GM12878 (cell line): ENCODE data around the gene NNAT. TPM values are rescaled to one million over a fixed set of nuclear protein-coding genes. Genes with fewer than 3 reads are reported as not detected.

Experiments used
- CBFB ChIP-seq: IDR thresholded peaks from 2 replicates; pipeline ENCODE4 v1.6.1; 2016; ENCODE audit warnings: antibody characterized with exemption, low read depth
- EP300 ChIP-seq, 2 experiments: fragments of 150-350 bp in 1 of 2; IDR thresholded peaks; 2 replicates each; pipeline ENCODE4 v1.6.1; 2011 to 2012; ENCODE audit warnings: low read depth in 2 of 2, low read length in 2 of 2, borderline replicate concordance in 1 of 2, improper control_type of control experiment in 1 of 2, inconsistent platforms in 1 of 2; ENCODE audit not compliant: control insufficient read depth in 1 of 2
- EZH2 ChIP-seq: IDR thresholded peaks from 2 replicates; pipeline ENCODE4 v1.6.1; 2012; ENCODE audit warnings: low read depth, mild to moderate bottlenecking, control low read depth, inconsistent platforms, low read length, borderline replicate concordance; ENCODE audit not compliant: control insufficient read depth
- HDGF ChIP-seq: fragments of 450-650 bp; IDR thresholded peaks from 2 replicates; pipeline ENCODE4 v1.6.1; 2016; ENCODE audit warnings: antibody characterized with exemption
- IKZF2 ChIP-seq, 2 experiments: fragments of 450-650 bp; IDR thresholded peaks; 2 replicates each; pipeline ENCODE4 v1.6.1; 2017; ENCODE audit warnings: mild to moderate bottlenecking in 2 of 2, moderate library complexity in 2 of 2
- IRF4 ChIP-seq: IDR thresholded peaks from 2 replicates; pipeline ENCODE4 v1.6.1; 2011; ENCODE audit warnings: low read depth, low read length
- MEF2B ChIP-seq: fragments of 450-650 bp; IDR thresholded peaks from 2 replicates; pipeline ENCODE4 v1.6.1; 2018; ENCODE audit warnings: mild to moderate bottlenecking, moderate library complexity; ENCODE audit not compliant: partially characterized antibody, poor library complexity, severe bottlenecking
- RAD21 ChIP-seq: IDR thresholded peaks from 2 replicates; pipeline ENCODE4 v1.6.1; 2011; ENCODE audit warnings: mild to moderate bottlenecking, low read depth, low read length, moderate library complexity; ENCODE audit not compliant: insufficient read depth
- SMAD5 ChIP-seq: IDR thresholded peaks from 2 replicates; pipeline ENCODE4 v1.6.1; 2016; ENCODE audit warnings: antibody characterized with exemption, low read depth
- polyA plus RNA-seq, 11 experiments: library from polyadenylated mRNA; depleted of rRNA in 4 of 11; unstranded in 6 of 11; stranded (reverse) in 5 of 11; fragments of >200 nt; fragmentation: Nextera tagmentation in 4 of 11; fragmentation: Illumina TruSeq in 1 of 11; extraction: Ambion mirVana in 4 of 11; extraction: Trizol in 1 of 11; gene quantifications; 1 replicate in 1 of 11; 2 replicates in 10 of 11; pipeline versions ENCODE4 v1.2.1 to v1.2.3, GENCODE V29; 2011 to 2016; ENCODE audit warnings: inconsistent platforms in 2 of 11, missing spikeins in 2 of 11, low read depth in 1 of 11
- total RNA-seq, 4 experiments: library from RNA; depleted of rRNA in 3 of 4; stranded (reverse); fragments of >200 nt in 3 of 4; fragmentation: Illumina TruSeq in 1 of 4; extraction: Trizol in 1 of 4; gene quantifications; 2 replicates each; pipeline versions ENCODE4 v1.2.1 to v1.2.3, GENCODE V29; 2013 to 2021
- TF ChIP-seq, protein P1 (sequence below): fragments of 450-650 bp; IDR thresholded peaks from 2 replicates; pipeline ENCODE4 v1.6.1; 2017; ENCODE audit warnings: mild to moderate bottlenecking, moderate library complexity
- TF ChIP-seq, protein P2 (sequence below), 3 experiments: IDR thresholded peaks in 2 of 3; conservative IDR thresholded peaks in 1 of 3; 2 replicates each; pipeline ENCODE4 v1.5.1; 2011; ENCODE audit warnings: low read depth in 3 of 3, low read length in 3 of 3, mild to moderate bottlenecking in 3 of 3, control low read depth in 2 of 3, moderate library complexity in 2 of 3, inconsistent platforms in 1 of 3, mixed read lengths in 1 of 3; ENCODE audit not compliant: control insufficient read depth in 2 of 3, insufficient read depth in 1 of 3; ENCODE audit errors: extremely low read depth in 1 of 3
- TF ChIP-seq, protein P3 (sequence below): fragments of 450-650 bp; IDR thresholded peaks from 2 replicates; pipeline ENCODE4 v1.6.1; 2016; ENCODE audit warnings: mild to moderate bottlenecking, moderate library complexity, borderline replicate concordance
- TF ChIP-seq, protein P4 (sequence below): fragments of 450-650 bp; IDR thresholded peaks from 2 replicates; pipeline ENCODE4 v1.6.1; 2017; ENCODE audit warnings: low read depth, mild to moderate bottlenecking, moderate library complexity
- TF ChIP-seq, protein P5 (sequence below): IDR thresholded peaks from 2 replicates; pipeline ENCODE4 v1.6.1; 2011; ENCODE audit warnings: borderline replicate concordance, low read depth, mild to moderate bottlenecking, moderate library complexity, mixed read lengths, low read length; ENCODE audit not compliant: insufficient read depth; ENCODE audit errors: extremely low read length

The NNAT gene
- total and polyA plus RNA-seq, 10 of the 15 experiments (the other 5 are each of a cell fraction or from before 2014, with no cell fraction given), result 0.22 to 0.99 (median 0.42) TPM; not detected in 7

DNA sequence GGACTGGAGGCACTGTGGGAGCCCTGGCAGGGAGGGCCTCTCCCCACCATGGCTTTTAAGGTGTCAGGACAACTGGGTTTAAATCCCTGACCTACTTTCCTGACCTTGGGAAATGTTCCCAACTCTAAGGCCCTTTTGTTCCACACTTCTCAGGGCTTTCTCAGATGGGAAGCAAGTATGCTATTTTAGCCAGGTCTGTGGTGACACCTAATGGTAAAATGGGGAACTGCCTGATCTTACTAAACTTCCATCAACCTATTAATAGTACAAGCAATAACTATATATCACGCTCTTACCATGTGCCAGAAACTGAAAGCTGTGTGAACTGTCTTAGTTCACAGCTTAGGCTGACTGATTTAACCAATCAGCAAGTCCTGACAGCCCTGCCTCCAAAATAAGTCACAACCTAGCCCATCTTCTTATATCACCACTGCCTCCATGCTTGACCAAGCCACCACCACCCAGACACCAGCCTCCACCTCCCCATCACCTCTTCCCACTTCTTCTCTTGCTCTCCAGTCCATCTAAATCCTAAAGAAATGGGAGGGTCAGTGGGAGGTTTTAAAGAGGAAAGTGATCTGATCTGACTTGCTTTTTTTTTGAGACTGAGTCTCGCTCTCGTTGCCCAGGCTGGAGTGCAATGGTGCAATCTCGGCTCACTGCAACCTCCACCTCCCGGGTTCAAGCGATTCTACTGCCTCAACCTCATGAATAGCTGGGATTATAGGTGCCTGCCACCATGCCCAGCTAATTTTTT, 13.5 kb downstream of the NNAT start (continued):
- TF ChIP-seq, protein P1, sequence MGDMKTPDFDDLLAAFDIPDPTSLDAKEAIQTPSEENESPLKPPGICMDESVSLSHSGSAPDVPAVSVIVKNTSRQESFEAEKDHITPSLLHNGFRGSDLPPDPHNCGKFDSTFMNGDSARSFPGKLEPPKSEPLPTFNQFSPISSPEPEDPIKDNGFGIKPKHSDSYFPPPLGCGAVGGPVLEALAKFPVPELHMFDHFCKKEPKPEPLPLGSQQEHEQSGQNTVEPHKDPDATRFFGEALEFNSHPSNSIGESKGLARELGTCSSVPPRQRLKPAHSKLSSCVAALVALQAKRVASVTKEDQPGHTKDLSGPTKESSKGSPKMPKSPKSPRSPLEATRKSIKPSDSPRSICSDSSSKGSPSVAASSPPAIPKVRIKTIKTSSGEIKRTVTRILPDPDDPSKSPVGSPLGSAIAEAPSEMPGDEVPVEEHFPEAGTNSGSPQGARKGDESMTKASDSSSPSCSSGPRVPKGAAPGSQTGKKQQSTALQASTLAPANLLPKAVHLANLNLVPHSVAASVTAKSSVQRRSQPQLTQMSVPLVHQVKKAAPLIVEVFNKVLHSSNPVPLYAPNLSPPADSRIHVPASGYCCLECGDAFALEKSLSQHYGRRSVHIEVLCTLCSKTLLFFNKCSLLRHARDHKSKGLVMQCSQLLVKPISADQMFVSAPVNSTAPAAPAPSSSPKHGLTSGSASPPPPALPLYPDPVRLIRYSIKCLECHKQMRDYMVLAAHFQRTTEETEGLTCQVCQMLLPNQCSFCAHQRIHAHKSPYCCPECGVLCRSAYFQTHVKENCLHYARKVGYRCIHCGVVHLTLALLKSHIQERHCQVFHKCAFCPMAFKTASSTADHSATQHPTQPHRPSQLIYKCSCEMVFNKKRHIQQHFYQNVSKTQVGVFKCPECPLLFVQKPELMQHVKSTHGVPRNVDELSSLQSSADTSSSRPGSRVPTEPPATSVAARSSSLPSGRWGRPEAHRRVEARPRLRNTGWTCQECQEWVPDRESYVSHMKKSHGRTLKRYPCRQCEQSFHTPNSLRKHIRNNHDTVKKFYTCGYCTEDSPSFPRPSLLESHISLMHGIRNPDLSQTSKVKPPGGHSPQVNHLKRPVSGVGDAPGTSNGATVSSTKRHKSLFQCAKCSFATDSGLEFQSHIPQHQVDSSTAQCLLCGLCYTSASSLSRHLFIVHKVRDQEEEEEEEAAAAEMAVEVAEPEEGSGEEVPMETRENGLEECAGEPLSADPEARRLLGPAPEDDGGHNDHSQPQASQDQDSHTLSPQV, result peak; percentile 91
- TF ChIP-seq IKZF2 (IDR thresholded peaks at IDR 0.05) (peak; percentile 49 to 53; a peak in 3 of 4 replicates), SMAD5 (no peak), CBFB (no peak), EP300 (IDR thresholded peaks at IDR 0.05; ENCODE audit: borderline replicate concordance in 1 of 2, control insufficient read depth in 1 of 2, low read depth in 2 of 2, low read length in 2 of 2) (peak; percentile 47 to 59; a peak in 2 of 4 replicates), RAD21 (peak; percentile 97), IRF4 (peak; percentile 53; the same call in 1 of the 2 replicates), MEF2B (peak; percentile 87), EZH2 (no peak), HDGF (peak; percentile 75; the same call in 1 of the 2 replicates)
- TF ChIP-seq, protein P2, sequence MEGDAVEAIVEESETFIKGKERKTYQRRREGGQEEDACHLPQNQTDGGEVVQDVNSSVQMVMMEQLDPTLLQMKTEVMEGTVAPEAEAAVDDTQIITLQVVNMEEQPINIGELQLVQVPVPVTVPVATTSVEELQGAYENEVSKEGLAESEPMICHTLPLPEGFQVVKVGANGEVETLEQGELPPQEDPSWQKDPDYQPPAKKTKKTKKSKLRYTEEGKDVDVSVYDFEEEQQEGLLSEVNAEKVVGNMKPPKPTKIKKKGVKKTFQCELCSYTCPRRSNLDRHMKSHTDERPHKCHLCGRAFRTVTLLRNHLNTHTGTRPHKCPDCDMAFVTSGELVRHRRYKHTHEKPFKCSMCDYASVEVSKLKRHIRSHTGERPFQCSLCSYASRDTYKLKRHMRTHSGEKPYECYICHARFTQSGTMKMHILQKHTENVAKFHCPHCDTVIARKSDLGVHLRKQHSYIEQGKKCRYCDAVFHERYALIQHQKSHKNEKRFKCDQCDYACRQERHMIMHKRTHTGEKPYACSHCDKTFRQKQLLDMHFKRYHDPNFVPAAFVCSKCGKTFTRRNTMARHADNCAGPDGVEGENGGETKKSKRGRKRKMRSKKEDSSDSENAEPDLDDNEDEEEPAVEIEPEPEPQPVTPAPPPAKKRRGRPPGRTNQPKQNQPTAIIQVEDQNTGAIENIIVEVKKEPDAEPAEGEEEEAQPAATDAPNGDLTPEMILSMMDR (IDR thresholded peaks at IDR 0.05 in 2 of 3, conservative IDR thresholded peaks at IDR 0.05 in 1 of 3; ENCODE audit: control insufficient read depth in 2 of 3, extremely low read depth in 1 of 3, insufficient read depth in 1 of 3, low read depth in 3 of 3, low read length in 3 of 3), result peak; percentile 69 to 88 (median 77)
- TF ChIP-seq, protein P3, sequence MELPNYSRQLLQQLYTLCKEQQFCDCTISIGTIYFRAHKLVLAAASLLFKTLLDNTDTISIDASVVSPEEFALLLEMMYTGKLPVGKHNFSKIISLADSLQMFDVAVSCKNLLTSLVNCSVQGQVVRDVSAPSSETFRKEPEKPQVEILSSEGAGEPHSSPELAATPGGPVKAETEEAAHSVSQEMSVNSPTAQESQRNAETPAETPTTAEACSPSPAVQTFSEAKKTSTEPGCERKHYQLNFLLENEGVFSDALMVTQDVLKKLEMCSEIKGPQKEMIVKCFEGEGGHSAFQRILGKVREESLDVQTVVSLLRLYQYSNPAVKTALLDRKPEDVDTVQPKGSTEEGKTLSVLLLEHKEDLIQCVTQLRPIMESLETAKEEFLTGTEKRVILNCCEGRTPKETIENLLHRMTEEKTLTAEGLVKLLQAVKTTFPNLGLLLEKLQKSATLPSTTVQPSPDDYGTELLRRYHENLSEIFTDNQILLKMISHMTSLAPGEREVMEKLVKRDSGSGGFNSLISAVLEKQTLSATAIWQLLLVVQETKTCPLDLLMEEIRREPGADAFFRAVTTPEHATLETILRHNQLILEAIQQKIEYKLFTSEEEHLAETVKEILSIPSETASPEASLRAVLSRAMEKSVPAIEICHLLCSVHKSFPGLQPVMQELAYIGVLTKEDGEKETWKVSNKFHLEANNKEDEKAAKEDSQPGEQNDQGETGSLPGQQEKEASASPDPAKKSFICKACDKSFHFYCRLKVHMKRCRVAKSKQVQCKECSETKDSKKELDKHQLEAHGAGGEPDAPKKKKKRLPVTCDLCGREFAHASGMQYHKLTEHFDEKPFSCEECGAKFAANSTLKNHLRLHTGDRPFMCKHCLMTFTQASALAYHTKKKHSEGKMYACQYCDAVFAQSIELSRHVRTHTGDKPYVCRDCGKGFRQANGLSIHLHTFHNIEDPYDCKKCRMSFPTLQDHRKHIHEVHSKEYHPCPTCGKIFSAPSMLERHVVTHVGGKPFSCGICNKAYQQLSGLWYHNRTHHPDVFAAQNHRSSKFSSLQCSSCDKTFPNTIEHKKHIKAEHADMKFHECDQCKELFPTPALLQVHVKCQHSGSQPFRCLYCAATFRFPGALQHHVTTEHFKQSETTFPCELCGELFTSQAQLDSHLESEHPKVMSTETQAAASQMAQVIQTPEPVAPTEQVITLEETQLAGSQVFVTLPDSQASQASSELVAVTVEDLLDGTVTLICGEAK, result no peak; the same call in 1 of the 2 replicates
- TF ChIP-seq, protein P4, sequence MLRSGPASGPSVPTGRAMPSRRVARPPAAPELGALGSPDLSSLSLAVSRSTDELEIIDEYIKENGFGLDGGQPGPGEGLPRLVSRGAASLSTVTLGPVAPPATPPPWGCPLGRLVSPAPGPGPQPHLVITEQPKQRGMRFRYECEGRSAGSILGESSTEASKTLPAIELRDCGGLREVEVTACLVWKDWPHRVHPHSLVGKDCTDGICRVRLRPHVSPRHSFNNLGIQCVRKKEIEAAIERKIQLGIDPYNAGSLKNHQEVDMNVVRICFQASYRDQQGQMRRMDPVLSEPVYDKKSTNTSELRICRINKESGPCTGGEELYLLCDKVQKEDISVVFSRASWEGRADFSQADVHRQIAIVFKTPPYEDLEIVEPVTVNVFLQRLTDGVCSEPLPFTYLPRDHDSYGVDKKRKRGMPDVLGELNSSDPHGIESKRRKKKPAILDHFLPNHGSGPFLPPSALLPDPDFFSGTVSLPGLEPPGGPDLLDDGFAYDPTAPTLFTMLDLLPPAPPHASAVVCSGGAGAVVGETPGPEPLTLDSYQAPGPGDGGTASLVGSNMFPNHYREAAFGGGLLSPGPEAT, result peak; percentile 85
- TF ChIP-seq, protein P5, sequence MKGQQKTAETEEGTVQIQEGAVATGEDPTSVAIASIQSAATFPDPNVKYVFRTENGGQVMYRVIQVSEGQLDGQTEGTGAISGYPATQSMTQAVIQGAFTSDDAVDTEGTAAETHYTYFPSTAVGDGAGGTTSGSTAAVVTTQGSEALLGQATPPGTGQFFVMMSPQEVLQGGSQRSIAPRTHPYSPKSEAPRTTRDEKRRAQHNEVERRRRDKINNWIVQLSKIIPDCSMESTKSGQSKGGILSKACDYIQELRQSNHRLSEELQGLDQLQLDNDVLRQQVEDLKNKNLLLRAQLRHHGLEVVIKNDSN, result no peak
